MCF 10A (cell line): ENCODE measurements around the gene DCAF10. TPM values are rescaled to one million over a fixed set of nuclear protein-coding genes. Genes with fewer than 3 reads are reported as not detected.

Experiments
- BruUV-seq: library from RNA; stranded (reverse); fragments of 400-500 nt; replicated peaks from 2 replicates; lab custom pipeline; 2021; lab: Mats Ljungman, UMichigan
- CTCF ChIA-PET: fragments of 300-600 bp; sonication (Branson Sonifier 250); formaldehyde crosslinking; extraction: SDS; loops from one replicate; lab custom pipeline; 2021; ENCODE audit warnings: antibody characterized with exemption, inconsistent platforms; lab: Yijun Ruan, JAX
- POLR2A ChIA-PET: fragments of 300-600, 350-650 bp; sonication (Branson Sonifier 250); formaldehyde crosslinking; extraction: SDS; loops from one replicate; lab custom pipeline; 2020; ENCODE audit warnings: antibody characterized with exemption, inconsistent platforms; lab: Yijun Ruan, JAX
- DNase-seq: peaks from one replicate; pipeline ENCODE4 v3.0.0-alpha.2; 2018; ENCODE audit not compliant: unreplicated experiment
- H3K27ac Mint-ChIP-seq: one replicate; pipeline ENCODE4 v1.8.0; 2022; ENCODE audit warnings: mild to moderate bottlenecking, low read depth, mixed read lengths; ENCODE audit not compliant: unreplicated experiment
- H3K27me3 Mint-ChIP-seq: one replicate; pipeline ENCODE4 v1.8.0; 2022; ENCODE audit warnings: mixed read lengths; ENCODE audit not compliant: insufficient read depth, unreplicated experiment
- H3K36me3 Mint-ChIP-seq: one replicate; pipeline ENCODE4 v1.8.0; 2022; ENCODE audit warnings: mild to moderate bottlenecking, moderate library complexity, mixed read lengths; ENCODE audit not compliant: insufficient read depth, unreplicated experiment
- H3K4me1 Mint-ChIP-seq: one replicate; pipeline ENCODE4 v1.8.0; 2022; ENCODE audit warnings: mixed read lengths; ENCODE audit not compliant: insufficient read depth, unreplicated experiment
- H3K4me3 Mint-ChIP-seq: one replicate; pipeline ENCODE4 v1.8.0; 2022; ENCODE audit warnings: mild to moderate bottlenecking, moderate library complexity, mixed read lengths; ENCODE audit not compliant: unreplicated experiment
- H3K9me3 Mint-ChIP-seq: one replicate; pipeline ENCODE4 v1.8.0; 2022; ENCODE audit warnings: mixed read lengths; ENCODE audit not compliant: unreplicated experiment
- CTCF ChIP-seq: fragments of 200-600 bp; IDR thresholded peaks from one replicate; pipeline ENCODE4 v1.8.0; 2022; ENCODE audit warnings: antibody characterized with exemption, mild to moderate bottlenecking; ENCODE audit not compliant: unreplicated experiment
- intact Hi-C: fragments of 100-400 bp; cut with micrococcal nuclease; formaldehyde crosslinking; loops from 2 replicates; pipeline ENCODE4 v1.14.1; 2022
- total RNA-seq: library from RNA; stranded (reverse); gene quantifications from 2 replicates; pipeline ENCODE4 v1.2.3, GENCODE V29; 2022

Gene DCAF10
- total RNA-seq, 1 experiment from 2014 or later = 49.4 TPM

- Mint-ChIP-seq H3K27ac (peak overlapping the region; percentile 23), H3K4me3 (no peak overlapping the region)
- POLR2A ChIA-PET = interaction anchor here (0.6 kb wide), 1 partner anchor 269 kb away, joined by 4 read pairs; no protein-coding TSS in a partner anchor
Measured at GRCh38 chr9:37897665-37898064, 97.1 kb downstream of the DCAF10 start.

GRCh38 chr9:37899041-37899440 lies 98.4 kb downstream of the DCAF10 start:
- peaks cover 66% of the 10 kb centered on the region for H3K36me3 Mint-ChIP-seq
- no peak for TF ChIP-seq CTCF
- H3K9me3 Mint-ChIP-seq = no peaks in the 10 kb centered on the region
- H3K27me3 Mint-ChIP-seq = no peaks in the 10 kb centered on the region
- no peak overlapping the region for H3K4me3 Mint-ChIP-seq
- intact Hi-C loops = no loop called here
- no peak for DNase-seq
- CTCF ChIA-PET = interaction anchor here (0.6 to 1.2 kb wide), 4 partner anchors 166 to 1166 kb away, joined by 3 to 6 read pairs (median 3); partner anchors contain the start of gene TOMM5
- H3K27ac Mint-ChIP-seq = no peak overlapping the region
- BruUV-seq = no TSS peak
- POLR2A ChIA-PET = interaction anchor here (0.8 to 1.1 kb wide), 3 partner anchors 30 to 306 kb away, joined by 3 read pairs; partner anchors contain the start of gene TOMM5
- H3K4me1 Mint-ChIP-seq = peaks cover 6% of the 10 kb centered on the region

More at GRCh38 chr9:37897665-37898064, 97.1 kb downstream of the DCAF10 start:
- DNase-seq = no peak
- H3K27me3 Mint-ChIP-seq = no peaks in the 10 kb centered on the region
- CTCF ChIA-PET = interaction anchor here (0.6 to 1.2 kb wide), 2 partner anchors 16 to 337 kb away, joined by 3 read pairs; no protein-coding TSS in a partner anchor
- BruUV-seq = no TSS peak
- intact Hi-C loops = no loop called here
- H3K36me3 Mint-ChIP-seq = peaks cover 77% of the 10 kb centered on the region
- no peaks in the 10 kb centered on the region for H3K9me3 Mint-ChIP-seq
- H3K4me1 Mint-ChIP-seq = peaks cover 2% of the 10 kb centered on the region
- no peak for TF ChIP-seq CTCF

- no peaks in the 10 kb centered on the region for H3K9me3 Mint-ChIP-seq
- no peak overlapping the region for H3K4me3 Mint-ChIP-seq
- H3K36me3 Mint-ChIP-seq = peaks cover 35% of the 10 kb centered on the region
- BruUV-seq = no TSS peak
- peaks cover 22% of the 10 kb centered on the region for H3K4me1 Mint-ChIP-seq
- CTCF ChIA-PET = interaction anchor here (1.0 to 2.1 kb wide), 9 partner anchors 9 to 500 kb away, joined by 3 to 8 read pairs (median 4); no protein-coding TSS in a partner anchor
- intact Hi-C loops = loop anchor here (10.0 kb wide), 1 partner anchor 417 kb away; the partner anchor contains the start of gene POLR1E
- TF ChIP-seq CTCF = no peak
- H3K27ac Mint-ChIP-seq = no peak overlapping the region
- H3K27me3 Mint-ChIP-seq = no peaks in the 10 kb centered on the region
- DNase-seq = no peak
- POLR2A ChIA-PET = interaction anchor here (0.7 to 3.1 kb wide), 20 partner anchors 8 to 436 kb away, joined by 3 to 24 read pairs (median 5); partner anchors contain the start of genes DCAF10, EXOSC3, POLR1E and ZBTB5
Measured at GRCh38 chr9:37902131-37902530, 101.5 kb downstream of the DCAF10 start.
